CD4-positive, CD25-positive, alpha-beta regulatory T cell (primary cell): Measurements from ENCODE around the gene FOXN4. TPM values are rescaled to one million over a fixed set of nuclear protein-coding genes. Genes with fewer than 3 reads are reported as not detected.
"Not testable (repeated sequence)": the region's sequence is repeated elsewhere in the genome, so short reads cannot be mapped to it uniquely, and the experiment has no call there.

Experiments
- ATAC-seq, 2 donors: fragments of 150-1000 bp; cut with Tn5 transposase; one replicate each; pipeline ENCODE4 v1.10.0; 2021; ENCODE audit warnings: low read depth in 2 of 2, moderate number of reproducible peaks in 2 of 2, moderate library complexity in 1 of 2
- DNase-seq, 3 donors: peaks; one replicate each; pipeline versions ENCODE4 v3.0.0 to v3.0.0-alpha.2; 2012 to 2022; ENCODE audit warnings: mixed read lengths in 1 of 3
- H3K27ac ChIP-seq: one replicate; pipeline ENCODE4 v1.7.0; 2013; ENCODE audit warnings: mild to moderate bottlenecking, low read length; ENCODE audit not compliant: insufficient read depth, poor library complexity, severe bottlenecking
- H3K27me3 ChIP-seq: one replicate; pipeline ENCODE4 v1.7.0; 2013; ENCODE audit warnings: low read length; ENCODE audit not compliant: control insufficient read depth, insufficient read depth
- H3K36me3 ChIP-seq: one replicate; pipeline ENCODE4 v1.7.0; 2013; ENCODE audit warnings: mild to moderate bottlenecking, low read length, moderate library complexity; ENCODE audit not compliant: control insufficient read depth, insufficient read depth
- H3K4me1 ChIP-seq: 2 replicates; pipeline ENCODE4 v1.7.0; 2013; ENCODE audit warnings: mild to moderate bottlenecking, low read length; ENCODE audit not compliant: insufficient read depth, control insufficient read depth, poor library complexity, severe bottlenecking
- H3K4me3 ChIP-seq: one replicate; pipeline ENCODE4 v1.7.0; 2013; ENCODE audit warnings: low read depth, mild to moderate bottlenecking, low read length, moderate library complexity
- H3K9me3 ChIP-seq, 2 experiments: 1 replicate in 1 of 2; 2 replicates in 1 of 2; pipeline ENCODE4 v1.7.0; 2013; ENCODE audit warnings: low read length in 2 of 2, mild to moderate bottlenecking in 1 of 2, moderate library complexity in 1 of 2; ENCODE audit not compliant: control insufficient read depth in 2 of 2
- H3K27ac Mint-ChIP-seq, 3 donors: one replicate each; pipeline ENCODE4 v1.8.0; 2020 to 2022; ENCODE audit warnings: mild to moderate bottlenecking in 3 of 3, mixed read lengths in 3 of 3, moderate library complexity in 2 of 3
- H3K27me3 Mint-ChIP-seq: one replicate; pipeline ENCODE4 v1.8.0; 2022; ENCODE audit warnings: mild to moderate bottlenecking, mixed read lengths
- H3K36me3 Mint-ChIP-seq: one replicate; pipeline ENCODE4 v1.8.0; 2020; ENCODE audit warnings: mixed read lengths
- H3K4me1 Mint-ChIP-seq, 4 donors: one replicate each; pipeline ENCODE4 v1.8.0; 2020 to 2022; ENCODE audit warnings: mixed read lengths in 4 of 4, mild to moderate bottlenecking in 1 of 4
- H3K4me3 Mint-ChIP-seq, 4 donors: one replicate each; pipeline ENCODE4 v1.8.0; 2020 to 2022; ENCODE audit warnings: mild to moderate bottlenecking in 4 of 4, mixed read lengths in 4 of 4, moderate library complexity in 3 of 4
- H3K9me3 Mint-ChIP-seq, 7 donors: one replicate each; pipeline ENCODE4 v1.8.0; 2020 to 2022; ENCODE audit warnings: mixed read lengths in 7 of 7, mild to moderate bottlenecking in 3 of 7, moderate library complexity in 2 of 7
- polyA plus RNA-seq, 4 donors: library from polyadenylated mRNA; unstranded; fragments of 300-500 nt; fragmentation: Illumina TruSeq; gene quantifications; one replicate each; pipeline ENCODE4 v1.2.3, GENCODE V29; 2021
- total RNA-seq: library from RNA; stranded (reverse); gene quantifications from one replicate; pipeline ENCODE4 v1.2.3, GENCODE V29; 2022

FOXN4 gene
- total and polyA plus RNA-seq, 5 donors from 2014 or later: 0.11 TPM; not detected in 4

DNA sequence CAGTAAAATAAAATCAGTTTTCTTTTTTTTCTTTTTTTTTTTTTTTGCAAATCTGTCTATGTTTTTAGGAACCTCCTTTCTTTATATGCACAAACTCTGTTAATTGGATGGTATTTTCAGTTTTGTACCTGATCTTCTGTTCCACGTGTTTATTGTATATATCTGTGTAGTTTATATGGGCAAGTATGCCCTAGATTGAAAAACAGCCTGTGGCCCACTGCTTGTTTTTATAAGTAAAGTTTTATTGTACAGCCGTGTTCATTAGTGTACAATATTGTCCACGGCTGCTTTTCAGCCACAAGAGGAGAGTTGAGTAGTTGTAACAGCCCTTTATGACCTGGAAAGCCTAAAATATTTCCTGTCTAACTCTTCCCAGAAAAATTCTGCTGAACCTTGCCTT lies 19.9 kb upstream of the FOXN4 start:
- H3K27ac ChIP-seq: no peak overlapping the region
- no peak overlapping the region for H3K4me3 ChIP-seq
- ATAC-seq (no peak), DNase-seq (no peak)
- no peaks in the 10 kb centered on the region for H3K4me1 Mint-ChIP-seq
- no peak overlapping the region for H3K4me3 Mint-ChIP-seq
- H3K9me3 ChIP-seq: no peaks in the 10 kb centered on the region
- peaks cover 22% of the 10 kb centered on the region for H3K27me3 Mint-ChIP-seq
- H3K9me3 Mint-ChIP-seq: peaks cover 0 to 2% (median 0%) of the 10 kb centered on the region in 7 donors
- no peaks in the 10 kb centered on the region for H3K36me3 Mint-ChIP-seq
- no peaks in the 10 kb centered on the region for H3K36me3 ChIP-seq
- H3K27ac Mint-ChIP-seq: no peak overlapping the region
- H3K4me1 ChIP-seq: no peaks in the 10 kb centered on the region
- peaks cover 3% of the 10 kb centered on the region for H3K27me3 ChIP-seq

DNA sequence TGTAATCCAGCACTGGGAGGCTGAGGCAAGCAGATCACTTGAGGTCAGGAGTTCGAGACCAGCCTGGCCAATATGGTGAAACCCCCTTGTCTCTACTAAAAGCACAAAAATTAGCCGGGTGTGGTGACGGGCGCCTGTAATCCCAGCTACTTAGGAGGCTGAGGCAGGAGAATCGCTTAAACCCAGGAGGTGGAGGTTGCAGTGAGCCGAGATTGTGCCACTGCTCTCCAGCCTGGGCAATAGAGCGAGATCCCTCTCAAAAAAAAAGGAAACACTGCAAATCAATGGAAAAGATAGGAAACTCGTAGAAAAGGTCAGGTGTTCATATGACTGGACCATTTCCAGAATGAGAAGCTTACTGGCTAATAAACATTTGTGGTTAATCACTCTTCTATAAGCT lies 12.2 kb upstream of the FOXN4 start:
- H3K4me1 ChIP-seq, H3K36me3 Mint-ChIP-seq, H3K4me3 Mint-ChIP-seq, H3K36me3 ChIP-seq, H3K4me3 ChIP-seq, ATAC-seq, H3K9me3 ChIP-seq, H3K9me3 Mint-ChIP-seq, H3K4me1 Mint-ChIP-seq, H3K27ac ChIP-seq, H3K27ac Mint-ChIP-seq, DNase-seq: not testable (repeated sequence)
- H3K27me3 ChIP-seq: peaks cover 17% of the 10 kb centered on the region
- peaks cover 46% of the 10 kb centered on the region for H3K27me3 Mint-ChIP-seq

DNA sequence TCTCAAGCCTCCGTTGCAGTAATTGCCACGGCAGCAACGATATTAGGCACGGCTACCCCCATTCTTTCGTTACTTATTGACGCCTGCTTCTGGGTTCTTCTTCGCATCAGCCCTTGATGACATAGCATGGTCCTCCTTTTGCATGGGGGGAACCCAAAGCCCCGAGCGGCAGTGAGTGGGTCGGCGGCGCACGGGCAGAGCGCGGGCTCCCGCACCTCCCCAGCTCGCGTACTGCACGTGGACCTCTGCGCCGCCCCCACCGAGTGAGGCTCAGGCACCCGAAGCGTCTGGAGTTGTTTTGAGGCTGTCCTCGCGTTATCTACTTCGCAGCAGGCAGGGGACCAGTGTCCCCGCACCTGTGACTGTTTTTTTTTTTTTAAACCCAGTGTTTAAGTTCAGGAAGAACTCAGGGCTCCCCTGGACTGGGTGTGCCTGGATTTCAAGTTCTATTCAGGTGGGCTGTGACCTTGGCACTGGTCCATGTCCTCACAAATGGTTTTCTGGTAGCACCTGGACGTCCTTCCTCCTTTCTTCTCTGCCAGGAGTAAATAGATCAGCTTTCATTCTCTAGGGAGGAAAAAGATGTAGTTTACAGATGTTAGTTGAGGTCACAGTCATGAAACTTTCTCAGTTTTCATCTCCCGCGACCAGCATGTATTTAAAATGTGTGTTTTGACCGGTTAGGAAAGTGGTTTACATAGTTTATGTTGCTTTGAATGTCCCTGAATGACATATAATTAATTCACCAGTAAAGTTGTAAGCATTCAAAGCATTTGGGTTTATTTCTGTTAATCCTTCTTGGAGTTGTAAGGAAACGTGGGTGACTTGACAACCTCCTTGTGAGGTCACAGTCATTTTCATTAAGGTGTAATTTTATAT lies 1.4 kb upstream of the FOXN4 start:
- Mint-ChIP-seq H3K27ac (no peak overlapping the region), H3K4me1 (peaks cover 0 to 13% (median 4%) of the 10 kb centered on the region in 4 donors), H3K27me3 (peaks cover 81% of the 10 kb centered on the region), H3K4me3 (peak overlapping the region; percentile 3 to 84 (median 57)), H3K9me3 (peaks cover 0 to 2% (median 0%) of the 10 kb centered on the region in 7 donors), H3K36me3 (no peaks in the 10 kb centered on the region)
- Histone ChIP-seq H3K27me3 (peaks cover 44% of the 10 kb centered on the region), H3K36me3 (no peaks in the 10 kb centered on the region), H3K4me1 (peaks cover 13% of the 10 kb centered on the region), H3K4me3 (no peak overlapping the region), H3K9me3 (no peaks in the 10 kb centered on the region), H3K27ac (no peak overlapping the region)
- DNase-seq (peak in 1 of 3 donors; percentile 10), ATAC-seq (no peak)

DNA sequence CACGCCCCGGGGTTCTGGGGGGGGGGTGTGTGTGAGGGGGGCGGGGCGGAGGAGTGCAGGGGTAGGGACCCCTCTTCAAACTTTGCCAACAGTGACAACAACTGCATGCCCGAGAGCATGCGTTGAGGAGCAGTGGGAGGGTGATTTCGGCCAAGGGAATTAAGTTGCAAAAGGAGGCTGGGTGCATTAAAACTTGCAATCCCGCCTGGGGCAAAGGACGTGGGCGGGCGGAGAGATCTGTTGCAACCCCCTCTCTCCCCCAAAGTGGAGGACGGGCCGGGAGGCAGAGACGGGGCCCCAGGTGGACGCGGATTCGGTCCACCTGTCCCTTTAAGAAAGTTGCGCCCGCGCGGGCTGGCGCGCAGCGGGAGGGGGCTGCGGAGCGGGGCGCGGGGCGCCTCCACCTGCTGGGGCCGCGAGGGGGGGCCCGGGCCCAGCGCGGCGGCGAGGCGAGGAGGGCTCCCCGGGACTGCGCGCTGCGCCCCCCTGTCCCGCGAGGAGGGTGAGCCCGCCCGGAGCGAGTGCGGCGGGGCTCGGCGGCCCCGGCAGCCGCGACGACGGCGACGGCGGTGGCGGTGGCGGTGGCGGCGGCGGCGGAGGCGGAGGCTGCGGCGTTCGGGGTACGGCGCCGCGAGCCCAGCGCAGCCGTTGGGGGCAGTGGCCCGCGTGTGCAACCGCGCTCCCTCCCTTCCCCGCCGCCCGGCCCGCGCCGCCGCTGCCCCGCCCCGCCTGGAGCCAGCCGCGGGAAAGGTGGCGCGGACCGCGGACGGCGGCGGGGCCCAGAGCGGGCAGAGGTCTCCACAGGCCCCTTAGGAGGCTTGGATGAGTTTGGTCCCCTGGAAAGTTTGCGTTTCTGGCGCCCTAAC lies 530 bp upstream of the FOXN4 start:
- no peak overlapping the region for H3K4me3 ChIP-seq
- Mint-ChIP-seq H3K4me1 (peaks cover 0 to 13% (median 4%) of the 10 kb centered on the region in 4 donors), H3K27me3 (peaks cover 74% of the 10 kb centered on the region), H3K9me3 (peaks cover 0 to 2% (median 0%) of the 10 kb centered on the region in 7 donors), H3K27ac (no peak overlapping the region), H3K36me3 (no peaks in the 10 kb centered on the region), H3K4me3 (peak overlapping the region in 3 of 4 donors; percentile 3 to 80 (median 76))
- H3K27ac ChIP-seq: no peak overlapping the region
- H3K36me3 ChIP-seq: no peaks in the 10 kb centered on the region
- H3K27me3 ChIP-seq: peaks cover 44% of the 10 kb centered on the region
- H3K9me3 ChIP-seq: no peaks in the 10 kb centered on the region
- ATAC-seq (no peak), DNase-seq (peak in 1 of 3 donors; percentile 1)
- H3K4me1 ChIP-seq: peaks cover 13% of the 10 kb centered on the region

DNA sequence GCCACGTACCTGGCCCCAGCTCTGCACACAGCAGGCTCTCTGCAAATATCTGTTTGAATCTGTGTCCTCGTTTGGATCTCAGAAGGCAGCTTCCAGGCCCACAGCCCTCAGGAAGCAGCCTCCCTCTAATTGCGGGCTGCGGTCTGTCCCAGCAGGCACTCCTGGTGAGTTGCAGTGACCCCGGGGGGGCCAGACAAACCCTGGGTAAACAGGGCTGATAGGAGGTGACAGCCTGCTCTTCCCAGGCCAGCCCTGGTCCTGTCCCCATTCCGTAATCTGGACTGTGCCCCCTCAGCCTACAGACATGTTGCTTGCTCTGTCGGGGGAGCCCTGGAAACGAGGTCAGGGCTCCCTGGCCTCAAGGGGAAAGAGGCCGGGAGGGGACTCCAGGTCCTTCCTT lies 2.0 kb downstream of the FOXN4 start:
- ATAC-seq (no peak), DNase-seq (no peak)
- H3K27me3 Mint-ChIP-seq: peaks cover 67% of the 10 kb centered on the region
- no peak overlapping the region for H3K27ac ChIP-seq
- peaks cover 13% of the 10 kb centered on the region for H3K4me1 ChIP-seq
- H3K4me3 ChIP-seq: no peak overlapping the region
- H3K36me3 Mint-ChIP-seq: no peaks in the 10 kb centered on the region
- no peaks in the 10 kb centered on the region for H3K9me3 ChIP-seq
- no peak overlapping the region for H3K4me3 Mint-ChIP-seq
- no peaks in the 10 kb centered on the region for H3K36me3 ChIP-seq
- peak overlapping the region in 1 of 3 donors; percentile 43 for H3K27ac Mint-ChIP-seq
- peaks cover 0 to 13% (median 4%) of the 10 kb centered on the region in 4 donors for H3K4me1 Mint-ChIP-seq
- peaks cover 0 to 2% (median 0%) of the 10 kb centered on the region in 7 donors for H3K9me3 Mint-ChIP-seq
- H3K27me3 ChIP-seq: peaks cover 30% of the 10 kb centered on the region

DNA sequence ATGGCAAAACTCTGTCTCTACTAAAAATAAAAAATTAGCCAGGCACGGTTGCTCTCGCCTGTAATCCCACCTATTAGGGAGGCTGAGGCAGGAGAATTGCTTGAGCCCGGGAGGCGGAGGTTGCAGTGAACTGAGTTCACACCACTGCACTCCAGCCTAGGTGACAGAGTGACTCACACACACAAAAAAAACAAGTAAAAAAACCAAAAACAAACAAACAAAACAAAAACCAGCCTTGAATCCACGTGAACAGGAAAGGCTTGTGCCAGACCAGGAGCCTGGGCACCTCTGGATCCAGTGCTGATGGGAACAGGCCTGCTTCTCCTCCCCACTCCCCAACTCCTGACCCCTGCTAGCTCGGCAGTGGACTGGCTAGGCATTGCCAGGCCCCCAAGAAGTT lies 3.5 kb downstream of the FOXN4 start:
- ATAC-seq (no peak), DNase-seq (no peak)
- H3K36me3 ChIP-seq: no peaks in the 10 kb centered on the region
- peaks cover 0 to 2% (median 0%) of the 10 kb centered on the region in 7 donors for H3K9me3 Mint-ChIP-seq
- no peak overlapping the region for H3K4me3 Mint-ChIP-seq
- H3K27me3 ChIP-seq: peaks cover 18% of the 10 kb centered on the region
- no peak overlapping the region for H3K27ac ChIP-seq
- peaks cover 13% of the 10 kb centered on the region for H3K4me1 ChIP-seq
- no peak overlapping the region for H3K27ac Mint-ChIP-seq
- H3K27me3 Mint-ChIP-seq: peaks cover 52% of the 10 kb centered on the region
- no peaks in the 10 kb centered on the region for H3K9me3 ChIP-seq
- no peak overlapping the region for H3K4me3 ChIP-seq
- H3K36me3 Mint-ChIP-seq: no peaks in the 10 kb centered on the region
- H3K4me1 Mint-ChIP-seq: peaks cover 0 to 10% (median 1%) of the 10 kb centered on the region in 4 donors

DNA sequence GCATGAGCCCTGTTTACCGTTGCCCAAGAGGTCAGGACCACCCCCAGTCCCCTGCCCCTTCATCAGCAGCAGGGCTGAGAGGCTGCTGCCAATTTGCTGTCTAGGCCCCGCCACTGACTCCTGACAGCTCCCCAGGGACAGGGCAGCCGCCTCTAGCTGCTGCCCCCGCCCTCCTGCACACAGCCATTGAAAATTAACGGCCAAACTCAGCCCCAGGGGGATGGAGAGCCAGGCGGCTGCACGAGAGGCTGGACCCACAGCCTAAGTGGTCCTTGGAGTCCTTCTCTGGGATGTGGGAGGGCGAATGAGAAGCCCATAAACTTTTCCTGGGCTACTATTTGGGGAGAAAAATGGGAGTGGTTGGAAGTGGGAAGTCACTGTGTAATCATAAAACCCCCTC lies 4.6 kb downstream of the FOXN4 start:
- Mint-ChIP-seq H3K9me3 (peaks cover 0 to 2% (median 0%) of the 10 kb centered on the region in 7 donors), H3K27ac (no peak overlapping the region), H3K4me3 (no peak overlapping the region), H3K4me1 (peaks cover 0 to 5% (median 0%) of the 10 kb centered on the region in 4 donors), H3K36me3 (no peaks in the 10 kb centered on the region), H3K27me3 (peaks cover 49% of the 10 kb centered on the region)
- H3K36me3 ChIP-seq: no peaks in the 10 kb centered on the region
- no peak overlapping the region for H3K27ac ChIP-seq
- no peaks in the 10 kb centered on the region for H3K9me3 ChIP-seq
- H3K27me3 ChIP-seq: peaks cover 16% of the 10 kb centered on the region
- DNase-seq (no peak), ATAC-seq (no peak)
- no peak overlapping the region for H3K4me3 ChIP-seq
- peaks cover 8% of the 10 kb centered on the region for H3K4me1 ChIP-seq
